Vagina (tissue), 2 donors: ENCODE measurements around the gene GALNT7.

ENCODE experiments used
- POLR2A ChIP-seq, 2 donors: fragments of 450-650 bp; IDR thresholded peaks; one replicate each; pipeline ENCODE4 v1.6.1; 2017; ENCODE audit warnings: antibody characterized with exemption in 2 of 2, mild to moderate bottlenecking in 2 of 2, moderate library complexity in 2 of 2
- TF ChIP-seq, protein P1 (sequence below), 3 experiments: fragments of 450-650 bp in 2 of 3; fragments of 200-600 bp in 1 of 3; sonication (generic) in 1 of 3; IDR thresholded peaks; one replicate each; pipeline ENCODE4 v1.5.1; 2017 to 2019; ENCODE audit warnings: antibody characterized with exemption in 3 of 3, mild to moderate bottlenecking in 2 of 3, moderate library complexity in 2 of 3

GRCh38 chr4:173177232-173177631 is 8.6 kb downstream of the GALNT7 start:
- TF ChIP-seq, protein P1, sequence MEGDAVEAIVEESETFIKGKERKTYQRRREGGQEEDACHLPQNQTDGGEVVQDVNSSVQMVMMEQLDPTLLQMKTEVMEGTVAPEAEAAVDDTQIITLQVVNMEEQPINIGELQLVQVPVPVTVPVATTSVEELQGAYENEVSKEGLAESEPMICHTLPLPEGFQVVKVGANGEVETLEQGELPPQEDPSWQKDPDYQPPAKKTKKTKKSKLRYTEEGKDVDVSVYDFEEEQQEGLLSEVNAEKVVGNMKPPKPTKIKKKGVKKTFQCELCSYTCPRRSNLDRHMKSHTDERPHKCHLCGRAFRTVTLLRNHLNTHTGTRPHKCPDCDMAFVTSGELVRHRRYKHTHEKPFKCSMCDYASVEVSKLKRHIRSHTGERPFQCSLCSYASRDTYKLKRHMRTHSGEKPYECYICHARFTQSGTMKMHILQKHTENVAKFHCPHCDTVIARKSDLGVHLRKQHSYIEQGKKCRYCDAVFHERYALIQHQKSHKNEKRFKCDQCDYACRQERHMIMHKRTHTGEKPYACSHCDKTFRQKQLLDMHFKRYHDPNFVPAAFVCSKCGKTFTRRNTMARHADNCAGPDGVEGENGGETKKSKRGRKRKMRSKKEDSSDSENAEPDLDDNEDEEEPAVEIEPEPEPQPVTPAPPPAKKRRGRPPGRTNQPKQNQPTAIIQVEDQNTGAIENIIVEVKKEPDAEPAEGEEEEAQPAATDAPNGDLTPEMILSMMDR (IDR thresholded peaks at IDR 0.05): no peak
- no peak for TF ChIP-seq POLR2A (IDR thresholded peaks at IDR 0.05)
